Fibroblast of the conjunctiva (primary cell): Measurements from ENCODE around the gene BMP5.

Experiments used
- DNase-seq: peaks from one replicate; pipeline ENCODE4 v3.0.0-alpha.2; 2010; ENCODE audit warnings: low read depth

Gene BMP5

DNA sequence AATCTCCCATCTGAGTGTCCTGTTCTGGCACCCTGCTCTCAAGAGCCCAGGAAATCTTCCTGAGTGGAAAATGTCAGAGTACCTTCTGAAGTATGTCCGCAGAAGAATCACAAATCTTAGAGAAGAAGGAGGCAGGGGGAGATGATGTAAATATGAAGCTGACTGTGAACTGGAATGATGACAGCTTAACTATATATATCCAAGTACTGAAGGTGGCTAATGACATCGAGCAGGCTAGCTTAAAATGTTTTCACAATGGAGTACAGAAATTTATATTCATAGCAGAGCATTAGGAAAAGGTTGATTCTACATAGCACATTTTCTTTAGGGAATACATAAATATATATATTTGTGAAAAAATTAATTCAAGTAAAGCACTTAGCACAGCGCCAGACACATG is 64.3 kb downstream of the BMP5 start:
- no peak for DNase-seq

DNA sequence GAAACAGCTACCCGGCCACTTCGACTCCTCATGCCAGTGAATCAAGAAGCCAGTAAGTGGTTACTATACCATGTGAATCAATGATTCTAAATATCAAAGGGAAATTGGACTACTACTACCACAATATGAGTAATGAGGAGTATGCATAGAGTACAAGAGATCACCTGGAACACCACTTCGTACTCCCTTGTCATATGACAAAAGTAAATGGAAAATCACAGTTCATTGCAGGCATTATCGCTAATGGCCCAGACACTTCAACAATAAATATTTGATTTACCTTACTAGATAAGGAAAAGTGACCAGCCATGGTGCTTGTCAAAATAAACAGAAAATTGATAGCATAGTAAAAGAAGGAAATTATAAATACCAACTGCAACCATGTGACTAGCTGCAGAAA is 73.1 kb downstream of the BMP5 start:
- no peak for DNase-seq

DNA sequence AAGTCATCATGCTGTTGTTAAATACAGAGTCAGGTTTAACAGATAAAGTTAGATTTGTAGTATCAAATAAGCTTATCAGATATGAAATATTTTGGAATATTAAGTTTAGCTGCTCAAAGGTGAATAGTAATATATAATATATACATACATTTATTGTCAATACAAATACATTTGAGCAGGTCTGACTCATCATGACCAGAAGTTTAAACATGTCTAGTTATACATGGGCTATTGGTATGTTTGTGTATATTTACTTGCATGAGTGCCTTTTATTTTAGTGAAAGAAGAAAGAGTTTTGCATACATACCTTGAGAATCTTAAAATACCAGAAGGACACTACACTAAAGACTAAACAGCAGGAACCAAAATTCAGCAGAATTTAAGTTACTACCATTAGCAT is 76.8 kb downstream of the BMP5 start:
- DNase-seq, result no peak

DNA sequence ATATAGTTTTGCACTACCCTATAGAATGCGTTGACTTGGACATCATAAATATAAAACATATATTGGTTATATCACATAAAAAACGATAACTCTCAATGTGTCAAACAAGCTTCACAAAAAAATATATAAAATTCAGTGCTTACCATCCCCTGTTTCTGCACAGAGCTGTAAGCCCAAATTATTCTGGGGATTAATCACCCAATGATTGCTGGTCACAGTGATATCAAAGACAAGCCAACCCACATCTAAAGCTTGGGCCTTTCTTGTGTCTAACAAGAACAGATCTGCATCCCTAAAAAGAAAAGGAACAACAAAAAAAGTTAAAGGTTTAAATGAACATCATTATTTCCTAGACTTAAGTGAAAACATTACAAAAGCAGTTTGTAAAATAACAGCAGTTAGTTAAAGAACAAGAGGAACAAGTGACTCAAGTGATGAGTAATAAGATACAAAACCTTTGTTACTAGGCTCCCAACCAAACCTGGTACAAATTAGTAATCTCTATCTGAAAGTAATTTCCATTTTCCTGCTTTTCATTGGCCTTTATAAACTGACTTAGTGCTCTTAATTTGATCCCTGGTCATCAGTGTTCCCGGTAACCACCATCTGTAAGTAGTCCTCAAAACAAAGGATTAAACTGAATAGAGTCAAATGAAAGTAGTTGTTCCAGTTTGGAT is 81.1 kb downstream of the BMP5 start:
- peak; percentile 86 for DNase-seq

DNA sequence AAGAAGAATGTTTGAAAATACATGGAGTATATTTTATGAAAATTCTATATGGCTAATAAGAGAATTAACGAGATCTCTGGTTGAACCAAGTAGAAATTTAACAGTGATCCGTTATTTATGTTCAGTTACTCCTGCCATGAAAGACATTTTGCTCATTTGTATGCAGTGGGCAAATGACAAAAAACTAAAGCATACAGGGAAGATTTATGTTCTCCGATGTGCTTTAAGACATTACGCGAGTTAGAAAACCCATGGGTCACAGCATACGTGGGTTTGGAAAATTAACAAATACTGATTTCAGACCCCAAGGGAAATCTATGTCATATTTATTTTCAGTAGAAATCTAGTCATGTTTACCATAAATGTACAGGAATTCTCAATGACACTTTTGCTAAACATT is 90.1 kb downstream of the BMP5 start:
- DNase-seq, result no peak

DNA sequence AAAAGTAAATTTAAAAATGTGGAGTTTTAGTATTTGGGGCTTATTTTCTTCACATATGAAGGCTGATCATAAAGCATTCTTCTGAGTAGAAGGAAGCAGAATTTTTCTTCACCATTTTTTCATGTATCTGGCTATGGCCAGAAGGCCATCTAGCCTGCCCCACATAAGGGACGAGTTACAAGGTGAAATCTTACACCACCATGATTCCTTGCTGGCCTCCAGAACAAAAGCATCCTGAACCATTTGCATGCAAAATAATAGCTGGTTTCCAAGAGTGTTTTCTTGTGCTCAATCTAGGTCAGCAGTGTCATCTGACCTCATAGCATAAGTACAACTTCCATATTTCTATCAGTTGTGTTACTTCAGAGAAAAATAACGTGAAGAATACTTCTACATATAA is 93.1 kb downstream of the BMP5 start:
- no peak for DNase-seq

DNA sequence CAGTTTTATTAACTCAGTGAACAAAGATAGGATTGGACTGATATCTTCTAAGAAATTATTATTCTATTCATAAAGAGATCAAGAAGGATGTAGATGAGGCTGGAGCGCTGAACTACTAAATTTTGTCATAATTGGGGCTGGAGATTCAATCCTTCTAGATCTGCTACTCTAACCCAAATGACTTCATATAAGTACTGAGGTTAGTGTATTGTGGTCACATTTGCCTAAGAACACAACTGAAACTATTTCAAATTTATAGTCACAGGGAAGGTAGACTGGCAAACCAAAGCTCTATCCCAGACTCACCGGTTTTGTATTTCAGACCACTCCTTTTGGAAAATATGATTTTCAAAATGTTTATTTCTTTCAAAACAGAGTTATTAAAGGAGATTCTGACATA is 96.7 kb downstream of the BMP5 start:
- no peak for DNase-seq

DNA sequence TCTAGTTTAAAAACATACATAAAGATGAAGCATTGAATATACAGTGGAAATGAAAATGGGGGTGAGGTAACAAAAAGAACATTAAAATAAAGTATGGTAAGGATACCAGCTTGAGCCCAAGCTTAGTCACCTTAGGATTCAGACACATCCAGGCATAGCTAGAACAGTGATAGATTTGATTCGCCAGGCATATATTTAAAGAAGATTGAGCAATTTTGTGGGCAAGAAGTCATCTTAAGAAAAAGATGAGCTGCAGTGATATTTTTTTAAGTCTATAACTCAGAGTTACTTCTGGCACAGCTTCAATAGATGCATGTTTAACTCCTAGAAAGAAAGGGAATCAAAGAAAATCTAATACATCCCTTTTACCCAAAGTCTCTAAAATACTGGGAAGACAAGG is 97.9 kb downstream of the BMP5 start:
- no peak for DNase-seq

DNA sequence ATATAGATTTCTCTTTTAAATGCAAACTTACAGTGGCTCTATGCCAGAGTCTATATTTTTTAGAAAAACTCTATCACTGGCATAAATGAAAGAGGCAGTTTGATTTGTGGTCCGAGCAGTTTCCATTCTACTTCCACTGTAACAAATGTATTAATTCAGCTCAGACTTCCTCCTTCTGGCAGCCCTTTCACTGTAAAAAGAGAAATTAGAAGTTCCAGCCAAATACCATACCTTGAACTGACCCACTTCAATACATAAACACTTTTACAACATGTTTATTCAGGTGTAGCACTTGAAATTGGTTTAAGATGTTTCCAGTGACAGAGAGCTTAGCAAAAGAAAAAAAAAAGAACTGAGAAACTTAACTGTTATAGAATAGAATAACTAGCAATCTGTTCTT is 99.3 kb downstream of the BMP5 start:
- DNase-seq, result no peak

DNA sequence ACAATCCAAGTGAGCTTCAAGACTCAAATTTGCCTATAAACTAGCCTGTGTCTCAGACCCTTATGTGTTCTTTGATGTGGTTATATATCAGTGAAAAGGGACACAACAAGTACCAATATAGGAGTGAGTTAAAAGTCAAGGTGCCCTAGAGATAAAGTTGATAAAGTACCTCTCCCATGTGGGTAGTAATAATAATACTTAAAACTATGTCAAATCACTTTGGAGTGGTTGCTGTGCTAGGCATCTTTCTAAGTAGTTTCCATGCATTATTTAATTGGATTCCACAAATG is 100.4 kb downstream of the BMP5 start:
- no peak for DNase-seq

DNA sequence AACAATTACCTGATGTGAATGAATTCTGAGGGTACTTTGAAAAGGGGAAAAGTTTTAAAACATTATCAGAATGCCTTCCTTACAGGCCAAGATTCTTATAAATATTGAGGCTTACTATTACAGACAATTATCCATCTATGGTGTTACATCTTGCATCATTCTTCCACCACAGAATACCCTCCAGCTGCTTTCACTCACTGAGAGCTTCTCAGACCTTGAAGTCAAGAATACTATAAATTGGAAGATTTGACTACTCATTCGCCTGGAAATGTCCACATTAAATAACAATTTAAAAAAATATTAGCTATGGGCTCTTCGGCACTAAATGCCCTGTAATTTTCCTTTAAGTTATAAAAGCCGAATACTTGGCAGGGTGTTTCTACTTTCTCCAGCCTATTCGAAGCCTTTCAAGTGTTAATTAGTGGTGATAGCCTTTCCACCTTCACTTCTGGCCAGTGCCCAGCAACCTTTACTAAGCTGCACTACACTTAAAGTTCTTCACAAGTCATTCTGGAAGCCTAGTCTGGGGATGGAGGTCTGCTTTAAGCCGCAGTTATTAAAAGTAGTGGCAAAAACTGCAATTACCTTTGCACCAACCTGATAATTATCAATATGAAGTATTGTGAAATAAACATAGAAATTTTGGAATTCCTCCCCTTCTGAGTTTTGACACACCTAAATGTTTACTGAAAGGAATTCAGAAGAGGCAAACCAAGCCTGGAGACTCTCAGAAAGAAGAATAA is 100.9 kb downstream of the BMP5 start:
- DNase-seq, result no peak

DNA sequence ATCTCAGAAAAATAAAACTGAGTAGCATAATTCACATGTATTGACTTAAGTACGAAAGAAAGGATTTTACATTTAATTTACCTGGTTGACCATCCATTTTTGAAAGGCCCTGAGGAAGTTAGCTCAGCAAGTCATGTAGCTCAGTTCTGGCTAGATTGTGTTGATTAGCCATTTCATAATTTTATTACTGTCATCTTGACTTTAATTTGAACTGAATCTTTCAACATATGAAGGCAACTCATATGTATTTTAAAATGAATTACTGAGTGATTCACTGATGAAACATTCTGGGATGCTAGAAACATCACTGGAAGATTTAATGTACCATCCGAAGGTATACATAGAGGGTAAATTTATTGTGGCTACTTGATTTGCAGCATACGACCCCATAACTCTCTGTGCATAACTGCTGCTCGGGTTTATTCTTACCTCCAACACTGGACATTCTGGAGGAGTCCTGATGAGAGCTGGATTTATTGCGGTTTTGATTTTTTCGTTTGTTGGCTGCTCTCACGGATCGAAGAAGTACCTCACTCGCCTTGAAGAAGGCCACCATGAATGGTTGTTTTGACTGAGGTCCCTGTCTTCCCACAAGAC is 101.7 kb downstream of the BMP5 start:
- no peak for DNase-seq

DNA sequence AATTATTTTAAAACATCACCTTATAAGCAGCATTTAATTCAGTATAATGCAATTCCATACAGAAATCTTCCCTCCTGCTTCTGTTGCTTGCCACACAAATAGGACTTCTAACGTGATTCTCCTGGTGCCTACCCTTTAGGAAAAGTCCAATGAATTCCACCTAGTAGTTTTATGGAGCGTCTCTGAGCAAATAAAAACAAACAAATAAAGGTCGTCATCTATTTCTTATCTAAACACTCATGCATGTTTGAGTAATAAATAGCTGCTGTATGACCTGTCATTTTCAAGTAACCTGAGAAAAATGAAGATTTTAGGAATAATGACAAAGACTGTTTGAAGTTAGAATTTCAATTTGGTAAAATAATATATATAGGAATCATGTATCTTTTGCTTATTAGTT is 102.7 kb downstream of the BMP5 start:
- no peak for DNase-seq

DNA sequence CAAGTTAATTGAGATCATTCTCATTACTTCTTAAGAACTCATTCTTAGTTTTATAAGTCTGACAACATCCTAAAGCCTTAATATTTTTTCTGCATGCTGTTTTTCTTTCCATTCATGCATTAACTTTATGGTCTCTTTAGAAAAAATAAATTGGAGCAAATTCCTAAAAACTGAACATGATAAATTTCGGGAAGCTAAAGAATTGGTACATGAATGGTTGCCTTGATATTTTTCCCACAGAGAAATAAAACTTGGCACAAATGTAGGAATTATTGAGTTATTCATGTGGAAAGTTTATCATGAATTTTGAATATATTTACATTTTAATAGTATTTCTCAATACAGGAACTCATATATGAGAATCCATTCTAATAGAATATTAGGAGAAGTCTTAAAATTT is 115.9 kb downstream of the BMP5 start:
- no peak for DNase-seq

DNA sequence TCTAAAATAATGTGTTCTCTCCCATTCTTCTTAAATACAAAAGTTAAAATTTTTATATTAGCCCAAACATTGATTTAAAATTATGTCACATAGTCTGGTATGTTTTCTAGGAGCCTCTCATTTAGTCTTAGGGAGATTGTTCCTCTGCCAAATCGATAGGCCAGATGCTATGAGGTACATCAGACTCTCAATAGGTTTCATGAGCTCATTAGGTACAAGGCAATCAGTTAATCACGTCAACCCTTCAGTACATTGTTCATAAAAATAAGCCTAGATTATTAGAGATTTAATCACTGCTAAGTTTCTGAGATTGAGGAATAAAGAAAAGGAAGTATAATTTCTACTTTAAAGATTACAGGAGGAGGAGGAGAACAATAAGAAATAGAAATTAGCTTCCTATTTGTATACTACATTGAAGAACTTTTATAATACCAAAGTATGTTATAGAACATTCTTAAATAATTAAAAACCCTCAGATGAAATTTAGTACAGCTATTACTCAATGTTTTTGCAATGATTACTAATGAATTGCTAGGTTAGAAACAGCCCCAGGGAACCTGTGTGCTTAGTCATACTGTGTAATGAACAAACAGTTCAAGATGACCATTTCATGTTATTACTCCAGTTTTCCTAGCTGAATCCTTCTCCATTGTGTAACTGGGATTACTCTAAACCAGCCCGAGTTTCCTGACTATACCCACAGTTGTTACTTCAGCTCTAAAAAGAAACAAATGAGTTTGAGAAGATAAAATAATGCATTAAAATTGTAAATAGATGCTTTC is 117.0 kb downstream of the BMP5 start:
- DNase-seq, result peak; percentile 95

DNA sequence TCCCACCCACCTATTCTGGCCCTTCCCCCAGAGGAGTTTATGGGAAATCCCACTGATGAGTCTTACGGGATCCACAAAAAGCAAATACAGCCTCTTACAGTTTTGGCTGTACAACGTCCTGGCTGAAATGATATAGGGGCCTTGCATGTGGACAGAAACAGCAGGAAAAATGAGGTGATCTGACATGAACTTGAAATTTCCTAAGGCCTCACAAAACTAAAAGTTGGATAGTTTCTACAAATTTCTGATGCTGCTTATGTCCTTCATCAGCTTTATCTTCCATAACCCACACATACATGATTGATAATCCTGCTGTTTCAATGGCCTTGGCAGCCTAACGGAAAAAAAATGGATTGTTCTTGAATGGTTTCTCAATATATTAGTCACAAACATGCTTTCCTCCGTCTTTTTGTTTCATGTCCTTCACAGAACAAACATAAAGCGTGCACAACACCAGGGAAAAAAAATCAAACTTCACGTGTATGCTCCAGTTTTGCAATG is 118.8 kb downstream of the BMP5 start:
- DNase-seq, result peak; percentile 4

DNA sequence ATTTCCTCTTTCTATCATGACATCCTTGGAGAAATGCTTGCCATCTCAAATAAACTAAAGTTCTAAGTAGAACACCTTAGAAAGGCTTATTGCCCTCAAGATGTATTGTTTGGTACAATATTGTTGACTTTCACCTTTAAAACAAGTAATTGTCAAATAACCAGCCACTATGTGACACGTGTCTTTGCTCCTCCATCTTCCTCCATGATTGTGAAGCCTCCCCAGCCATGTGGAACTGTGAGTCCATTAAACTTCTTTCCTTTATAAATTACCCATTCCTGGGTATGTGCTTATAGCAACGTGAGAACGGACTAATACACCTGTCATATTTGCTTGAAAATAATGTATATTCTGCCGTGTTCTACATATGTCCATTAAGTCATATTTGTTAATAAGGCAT is 126.5 kb downstream of the BMP5 start:
- DNase-seq, result no peak

DNA sequence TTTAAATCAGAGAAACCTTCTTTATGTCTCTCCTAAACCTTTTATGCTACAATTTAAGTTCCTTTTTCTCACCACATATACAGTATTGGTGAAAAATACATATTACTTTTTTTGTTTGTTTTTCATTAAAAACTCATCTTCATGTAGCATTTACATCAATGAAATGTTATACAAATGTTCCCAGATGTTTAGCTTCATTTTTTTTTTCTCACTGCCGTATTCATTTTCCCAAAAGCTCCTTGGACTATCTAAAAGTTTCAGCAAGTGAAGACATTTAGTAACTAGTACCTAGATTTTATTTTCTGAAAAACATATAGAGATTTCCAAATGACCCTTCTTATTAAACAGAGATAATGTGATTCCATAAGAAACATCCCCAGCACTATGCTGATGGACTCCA is 128.9 kb downstream of the BMP5 start:
- DNase-seq, result no peak

DNA sequence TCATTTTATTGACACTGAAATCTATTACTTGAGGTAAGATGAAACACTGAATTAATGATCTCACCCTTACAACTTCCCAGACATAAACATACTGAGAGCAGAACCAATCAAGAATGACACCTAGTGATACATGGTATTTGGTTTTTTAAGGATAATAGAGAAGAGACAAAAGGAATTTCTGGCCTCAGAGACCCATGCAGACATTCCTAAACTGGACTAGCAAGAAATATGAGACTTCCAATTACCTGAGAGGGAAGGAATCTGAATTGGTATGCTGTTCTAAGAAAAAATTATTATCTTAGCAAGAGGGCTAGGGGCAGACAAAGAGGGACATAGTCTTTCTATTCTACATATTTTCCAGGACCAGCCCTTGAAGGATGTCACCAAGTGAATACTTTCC is 141.1 kb downstream of the BMP5 start:
- DNase-seq, result no peak

DNA sequence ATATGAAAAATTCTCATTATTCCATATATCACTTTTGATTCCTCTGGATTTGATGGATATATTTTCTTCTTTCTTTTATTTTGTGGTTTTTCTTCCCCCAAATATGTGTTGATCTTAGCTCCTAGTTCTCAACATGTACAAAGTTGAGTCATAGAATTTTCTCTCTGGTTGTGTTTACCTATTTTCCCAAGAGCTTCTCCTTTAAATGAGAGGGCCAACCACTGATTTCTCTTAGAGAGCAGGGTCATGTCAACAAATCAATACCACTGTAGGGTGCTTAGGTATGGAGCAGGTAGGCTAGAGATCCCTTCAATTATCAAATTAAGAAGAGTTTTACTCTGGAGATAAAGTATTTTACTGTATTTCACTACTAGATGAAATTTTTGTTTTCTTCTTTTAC is 145.7 kb downstream of the BMP5 start:
- DNase-seq, result no peak

DNA sequence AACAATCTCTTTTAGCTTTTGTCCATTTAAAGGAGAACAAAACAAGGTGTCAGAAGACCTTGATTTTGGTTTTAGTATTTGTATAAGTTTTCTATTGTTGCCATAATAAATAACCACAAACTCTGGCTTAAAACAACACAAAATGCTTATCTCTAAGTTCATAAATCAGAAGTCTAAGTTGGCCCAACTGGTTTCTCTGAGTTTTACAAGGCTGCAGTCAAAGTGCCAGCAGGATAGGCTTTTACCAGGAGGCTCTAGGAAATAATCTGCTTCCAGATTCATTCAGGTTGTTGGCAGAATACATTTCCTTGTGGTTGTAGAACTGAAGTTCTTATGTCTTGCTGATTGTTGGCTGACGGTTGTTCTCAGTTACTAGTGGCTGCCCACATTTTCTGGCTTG is 149.2 kb downstream of the BMP5 start:
- no peak for DNase-seq

DNA sequence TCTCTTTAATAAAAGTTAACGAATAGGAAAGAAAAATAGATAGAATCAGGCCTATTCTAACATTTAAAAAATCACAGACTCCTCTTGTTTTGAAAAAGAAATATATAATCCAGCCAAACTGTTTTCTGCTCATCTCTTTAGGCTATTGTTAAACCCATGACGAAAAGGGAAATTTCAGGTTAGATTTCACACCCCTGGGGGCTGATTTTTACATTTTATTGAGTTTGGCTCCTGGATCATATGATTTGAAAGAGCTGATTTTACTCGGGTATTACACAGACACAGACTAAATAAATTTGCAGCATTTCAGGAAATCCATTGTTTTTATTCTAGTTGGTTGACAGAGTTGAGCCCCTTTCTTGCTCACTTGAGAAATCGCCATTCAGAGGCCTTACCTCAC is 160.6 kb downstream of the BMP5 start:
- DNase-seq, result no peak

DNA sequence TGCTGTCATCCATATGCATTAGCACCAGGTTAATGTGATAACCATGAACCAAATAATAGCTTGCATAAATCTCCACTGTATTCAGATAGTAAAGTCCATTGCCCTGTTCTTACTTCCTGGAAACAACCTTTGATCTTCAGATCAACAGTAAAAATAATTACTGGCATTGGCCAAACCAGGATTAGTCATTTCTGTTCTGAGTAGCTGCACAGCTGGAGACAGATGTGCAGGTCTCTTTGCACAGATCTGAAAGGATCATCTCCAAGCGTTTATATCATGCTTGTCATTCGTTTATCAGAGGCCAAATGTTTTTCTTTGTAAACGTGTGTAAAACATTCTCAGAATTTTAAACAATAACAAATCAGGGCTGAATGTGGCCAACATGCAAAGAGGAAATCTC is 162.0 kb downstream of the BMP5 start:
- peak; percentile 9 for DNase-seq
